Keratinocyte (primary cell): Measurements from ENCODE around the gene PLEKHN1. TPM values are rescaled to one million over a fixed set of nuclear protein-coding genes. Genes with fewer than 3 reads are reported as not detected.
"Not testable (repeated sequence)": the region's sequence is repeated elsewhere in the genome, so short reads cannot be mapped to it uniquely, and the experiment has no call there.

ENCODE experiments used
- DNase-seq: peaks from one replicate; pipeline ENCODE4 v3.0.0-alpha.2; 2011; ENCODE audit warnings: low read depth, missing footprints, low spot score
- FAIRE-seq: peaks from 2 replicates; lab custom pipeline; 2011; peaks lifted over from hg19 to GRCh38; lab: Jason Lieb, UNC
- H2AFZ ChIP-seq: 2 replicates; pipeline ENCODE4 v1.6.0; 2012; ENCODE audit warnings: low read length, control low read depth, inconsistent platforms; ENCODE audit not compliant: control insufficient read depth
- H3K27ac ChIP-seq: 2 replicates; pipeline ENCODE4 v1.5.1; 2011; ENCODE audit warnings: low read length; ENCODE audit not compliant: control insufficient read depth, insufficient read depth
- H3K27me3 ChIP-seq: 3 replicates; pipeline ENCODE4 v1.6.0; 2011; ENCODE audit warnings: low read length; ENCODE audit not compliant: control insufficient read depth, insufficient read depth; ENCODE audit errors: extremely low read depth
- H3K36me3 ChIP-seq, 2 experiments: 2 replicates in 1 of 2; 3 replicates in 1 of 2; pipeline ENCODE4 v1.5.1; 2011; ENCODE audit warnings: low read length in 2 of 2, mild to moderate bottlenecking in 1 of 2; ENCODE audit not compliant: control insufficient read depth in 2 of 2, insufficient read depth in 2 of 2; ENCODE audit errors: extremely low read depth in 1 of 2
- H3K4me1 ChIP-seq: 3 replicates; pipeline ENCODE4 v1.5.1; 2011; ENCODE audit warnings: low read length; ENCODE audit not compliant: control insufficient read depth, insufficient read depth; ENCODE audit errors: extremely low read depth
- H3K4me2 ChIP-seq: 3 replicates; pipeline ENCODE4 v1.6.0; 2011; ENCODE audit warnings: low read depth, low read length; ENCODE audit not compliant: control insufficient read depth, insufficient read depth; ENCODE audit errors: extremely low read depth
- H3K4me3 ChIP-seq, 3 experiments: fragments of 200-600 bp in 1 of 3; sonication (generic) in 1 of 3; 2 replicates in 2 of 3; 3 replicates in 1 of 3; pipeline ENCODE4 v1.5.1; 2011 to 2016; ENCODE audit warnings: low read length in 3 of 3, mild to moderate bottlenecking in 3 of 3, control low read depth in 2 of 3, inconsistent platforms in 1 of 3, low read depth in 1 of 3, mixed read lengths in 1 of 3, mixed run types in 1 of 3, moderate library complexity in 1 of 3; ENCODE audit not compliant: control insufficient read depth in 2 of 3, insufficient read depth in 2 of 3; ENCODE audit errors: extremely low read depth in 1 of 3
- H3K79me2 ChIP-seq: 2 replicates; pipeline ENCODE4 v1.6.0; 2012; ENCODE audit warnings: low read length; ENCODE audit not compliant: control insufficient read depth, insufficient read depth
- H3K9ac ChIP-seq: 3 replicates; pipeline ENCODE4 v1.6.0; 2011; ENCODE audit warnings: low read length; ENCODE audit not compliant: control insufficient read depth, insufficient read depth; ENCODE audit errors: extremely low read depth
- H3K9me1 ChIP-seq: 3 replicates; pipeline ENCODE4 v1.6.0; 2011; ENCODE audit warnings: low read length; ENCODE audit not compliant: control insufficient read depth, insufficient read depth; ENCODE audit errors: extremely low read depth
- H3K9me3 ChIP-seq: 2 replicates; pipeline ENCODE4 v1.5.1; 2012; ENCODE audit warnings: low read depth, low read length; ENCODE audit not compliant: control insufficient read depth
- H4K20me1 ChIP-seq: 3 replicates; pipeline ENCODE4 v1.6.0; 2011; ENCODE audit warnings: low read length; ENCODE audit not compliant: control insufficient read depth, insufficient read depth; ENCODE audit errors: extremely low read depth
- EZH2 ChIP-seq: IDR thresholded peaks from one replicate; pipeline ENCODE4 v1.6.1; 2012; ENCODE audit warnings: inconsistent platforms, mild to moderate bottlenecking, low read length, moderate library complexity
- dilution Hi-C: fragments of 300-500 bp; cut with MboI; formaldehyde crosslinking; loops from one replicate; pipeline ENCODE4 v1.7.0; 2020; ENCODE audit warnings: low sequenced_read_pairs; ENCODE audit not compliant: extremely low pct_ligation_motif_present
- polyA plus RNA-seq, 5 experiments: library from polyadenylated mRNA; depleted of rRNA in 3 of 5; stranded (reverse) in 3 of 5; stranded (forward) in 1 of 5; unstranded in 1 of 5; fragments of >200 nt; gene quantifications; 1 replicate in 1 of 5; 2 replicates in 3 of 5; 3 replicates in 1 of 5; pipeline versions ENCODE4 v1.2.1 to v1.2.3, GENCODE V29; 2011 to 2012; ENCODE audit warnings: missing spikeins in 2 of 5, low read depth in 1 of 5, low replicate concordance in 1 of 5
- TF ChIP-seq, protein P1 (sequence below), 3 experiments: IDR thresholded peaks in 1 of 3; conservative IDR thresholded peaks in 1 of 3; optimal IDR thresholded peaks in 1 of 3; 2 replicates in 2 of 3; 3 replicates in 1 of 3; pipeline versions ENCODE3 to v1.5.1; 2011; ENCODE audit warnings: low read length in 3 of 3, mild to moderate bottlenecking in 3 of 3, moderate library complexity in 2 of 3, control low read depth in 1 of 3, inconsistent platforms in 1 of 3; ENCODE audit not compliant: insufficient read depth in 2 of 3; ENCODE audit errors: extremely low read depth in 1 of 3

PLEKHN1 gene
- polyA plus RNA-seq, 1 donor (not counting 4 experiments of a cell fraction or from before 2014, with no cell fraction given), result 2.5 TPM

DNA sequence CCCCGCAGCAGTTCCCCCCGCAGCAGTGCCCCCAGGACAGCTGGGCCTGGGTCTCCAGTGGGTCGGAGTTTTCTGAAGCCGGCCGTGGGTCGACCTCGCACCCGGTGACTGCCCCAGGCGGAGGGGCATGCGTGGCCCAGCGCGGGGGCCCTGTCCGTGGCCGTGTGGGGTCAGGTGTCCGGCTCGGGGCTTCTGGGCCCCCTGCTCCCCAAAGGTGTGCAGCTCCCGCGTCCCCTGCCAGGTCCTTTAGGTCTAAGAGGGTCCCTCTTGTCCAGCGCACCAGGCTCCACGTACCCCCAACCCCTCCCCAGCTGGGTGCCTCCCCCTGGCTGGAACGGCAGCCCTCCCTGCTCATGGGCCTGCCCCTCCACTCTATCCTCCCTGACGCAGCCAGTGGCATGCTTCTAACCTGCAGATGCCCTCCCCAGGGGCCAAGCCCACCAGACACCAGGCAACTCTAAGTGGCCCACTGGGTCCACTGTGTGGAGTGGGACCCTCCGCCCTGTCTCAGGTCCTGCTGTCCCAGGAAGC, 39.6 kb downstream of the PLEKHN1 start:
- no peaks in the 10 kb centered on the region for H3K79me2 ChIP-seq
- H3K4me3 ChIP-seq, result no peak overlapping the region
- H3K27ac ChIP-seq, result no peak overlapping the region
- no peaks in the 10 kb centered on the region for H3K9me3 ChIP-seq
- dilution Hi-C loops, result no loop called here
- no peak overlapping the region for H2AFZ ChIP-seq
- H3K9ac ChIP-seq, result no peak overlapping the region
- H3K36me3 ChIP-seq, result no peaks in the 10 kb centered on the region
- H3K4me1 ChIP-seq, result peaks cover 25% of the 10 kb centered on the region
- no peak overlapping the region for H3K4me2 ChIP-seq
- no peaks in the 10 kb centered on the region for H3K9me1 ChIP-seq
- FAIRE-seq, result no peak
- H3K27me3 ChIP-seq, result peaks cover 21% of the 10 kb centered on the region
- no peak for DNase-seq
- no peak for TF ChIP-seq EZH2
- TF ChIP-seq, protein P1, sequence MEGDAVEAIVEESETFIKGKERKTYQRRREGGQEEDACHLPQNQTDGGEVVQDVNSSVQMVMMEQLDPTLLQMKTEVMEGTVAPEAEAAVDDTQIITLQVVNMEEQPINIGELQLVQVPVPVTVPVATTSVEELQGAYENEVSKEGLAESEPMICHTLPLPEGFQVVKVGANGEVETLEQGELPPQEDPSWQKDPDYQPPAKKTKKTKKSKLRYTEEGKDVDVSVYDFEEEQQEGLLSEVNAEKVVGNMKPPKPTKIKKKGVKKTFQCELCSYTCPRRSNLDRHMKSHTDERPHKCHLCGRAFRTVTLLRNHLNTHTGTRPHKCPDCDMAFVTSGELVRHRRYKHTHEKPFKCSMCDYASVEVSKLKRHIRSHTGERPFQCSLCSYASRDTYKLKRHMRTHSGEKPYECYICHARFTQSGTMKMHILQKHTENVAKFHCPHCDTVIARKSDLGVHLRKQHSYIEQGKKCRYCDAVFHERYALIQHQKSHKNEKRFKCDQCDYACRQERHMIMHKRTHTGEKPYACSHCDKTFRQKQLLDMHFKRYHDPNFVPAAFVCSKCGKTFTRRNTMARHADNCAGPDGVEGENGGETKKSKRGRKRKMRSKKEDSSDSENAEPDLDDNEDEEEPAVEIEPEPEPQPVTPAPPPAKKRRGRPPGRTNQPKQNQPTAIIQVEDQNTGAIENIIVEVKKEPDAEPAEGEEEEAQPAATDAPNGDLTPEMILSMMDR (optimal IDR thresholded peaks at IDR 0.05 in 1 of 3, IDR thresholded peaks at IDR 0.05 in 1 of 3, conservative IDR thresholded peaks at IDR 0.05 in 1 of 3; ENCODE audit: extremely low read depth in 1 of 3, insufficient read depth in 2 of 3, low read length in 3 of 3), result no peak
- H4K20me1 ChIP-seq, result no peaks in the 10 kb centered on the region

DNA sequence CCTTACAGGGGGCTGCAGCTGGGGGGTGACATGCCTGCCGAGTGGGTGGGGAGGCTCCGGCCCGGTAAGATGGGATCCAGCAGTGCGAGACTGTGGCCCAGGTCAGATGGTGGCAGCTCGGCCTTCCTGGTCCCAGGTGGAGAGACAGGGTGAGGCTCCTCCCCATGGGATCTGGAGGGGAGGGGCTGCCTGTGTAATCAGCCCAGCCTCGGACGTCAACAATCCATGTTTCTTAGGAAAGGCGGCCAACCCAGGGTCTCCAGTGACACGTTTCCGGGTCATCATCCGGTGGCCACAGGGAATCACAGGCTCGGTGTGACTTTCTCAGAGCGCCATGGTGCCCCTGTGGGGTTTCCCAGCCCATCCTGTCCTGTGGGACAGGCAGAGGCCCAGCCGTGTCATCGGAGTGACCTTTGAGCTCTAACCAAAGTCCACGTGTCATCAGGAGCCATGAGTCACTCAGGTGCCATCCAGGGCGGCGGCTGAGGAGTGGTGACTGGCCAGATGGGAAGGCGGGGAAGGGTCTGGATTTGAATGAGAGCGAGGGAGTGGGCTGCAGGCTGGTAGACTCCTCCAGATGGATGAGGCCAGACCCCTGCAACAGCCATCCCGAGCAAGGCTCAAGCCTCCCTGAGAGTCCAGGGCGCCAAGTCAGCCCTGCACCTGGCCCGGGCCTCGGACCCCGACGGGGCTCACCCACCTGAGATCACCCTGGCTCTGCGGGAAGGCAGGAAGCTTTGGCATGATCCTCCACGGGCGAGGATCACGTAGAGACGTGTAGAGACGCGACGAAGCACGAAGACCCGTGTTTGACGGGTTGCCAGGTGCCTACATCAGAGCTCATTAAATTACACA, 40.2 kb downstream of the PLEKHN1 start:
- H3K4me1 ChIP-seq, result peaks cover 20% of the 10 kb centered on the region
- no peaks in the 10 kb centered on the region for H3K9me3 ChIP-seq
- TF ChIP-seq EZH2, result no peak
- TF ChIP-seq, protein P1 (optimal IDR thresholded peaks at IDR 0.05 in 1 of 3, IDR thresholded peaks at IDR 0.05 in 1 of 3, conservative IDR thresholded peaks at IDR 0.05 in 1 of 3; ENCODE audit: extremely low read depth in 1 of 3, insufficient read depth in 2 of 3, low read length in 3 of 3), result no peak
- DNase-seq, result no peak
- no peak overlapping the region for H3K4me3 ChIP-seq
- H3K36me3 ChIP-seq, result no peaks in the 10 kb centered on the region
- no peaks in the 10 kb centered on the region for H4K20me1 ChIP-seq
- H3K79me2 ChIP-seq, result no peaks in the 10 kb centered on the region
- dilution Hi-C loops, result no loop called here
- no peaks in the 10 kb centered on the region for H3K9me1 ChIP-seq
- no peak overlapping the region for H3K27ac ChIP-seq
- H3K9ac ChIP-seq, result no peak overlapping the region
- no peak for FAIRE-seq
- H2AFZ ChIP-seq, result no peak overlapping the region
- peaks cover 21% of the 10 kb centered on the region for H3K27me3 ChIP-seq
- peak overlapping the region; percentile 7 for H3K4me2 ChIP-seq

DNA sequence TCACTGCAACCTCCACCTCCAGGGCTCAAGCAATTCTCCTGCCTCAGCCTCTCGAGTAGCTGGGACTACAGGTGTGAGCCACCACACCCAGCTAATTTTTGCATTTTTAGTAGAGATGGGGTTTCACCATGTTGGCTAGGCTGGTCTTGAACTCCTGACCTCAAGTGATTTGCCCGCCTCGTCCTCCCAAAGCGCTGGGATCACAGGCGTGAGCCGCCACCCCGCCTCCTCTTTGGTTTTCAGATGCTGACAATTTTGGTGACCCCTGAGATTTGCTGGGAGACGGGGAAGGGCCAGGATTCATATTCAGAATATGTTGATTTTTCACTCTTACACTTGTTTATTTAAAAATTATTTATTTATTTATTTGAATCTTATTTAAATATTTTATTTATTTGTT, 43.8 kb downstream of the PLEKHN1 start:
- H3K27me3 ChIP-seq, result peaks cover 18% of the 10 kb centered on the region
- H3K36me3 ChIP-seq, FAIRE-seq, DNase-seq, H3K79me2 ChIP-seq, dilution Hi-C loops, H3K27ac ChIP-seq, H2AFZ ChIP-seq, H3K9me3 ChIP-seq, H3K9me1 ChIP-seq, H4K20me1 ChIP-seq, H3K4me2 ChIP-seq, H3K4me3 ChIP-seq, H3K9ac ChIP-seq: not testable (repeated sequence)
- H3K4me1 ChIP-seq, result peaks cover 22% of the 10 kb centered on the region
